Hepatocyte (in vitro differentiated cells): ENCODE data around the gene POLQ.

ENCODE experiments used
- EZH2 ChIP-seq: fragments of 200-600 bp; sonication (generic); IDR thresholded peaks from 2 replicates; pipeline ENCODE4 v1.6.1; 2016; ENCODE audit warnings: antibody characterized with exemption, mild to moderate bottlenecking, borderline replicate concordance
- TF ChIP-seq, protein P1 (sequence below): fragments of 200-600 bp; sonication (generic); IDR thresholded peaks from 2 replicates; pipeline ENCODE4 v1.5.1; 2016; ENCODE audit warnings: antibody characterized with exemption, mild to moderate bottlenecking; ENCODE audit not compliant: poor library complexity

DNA sequence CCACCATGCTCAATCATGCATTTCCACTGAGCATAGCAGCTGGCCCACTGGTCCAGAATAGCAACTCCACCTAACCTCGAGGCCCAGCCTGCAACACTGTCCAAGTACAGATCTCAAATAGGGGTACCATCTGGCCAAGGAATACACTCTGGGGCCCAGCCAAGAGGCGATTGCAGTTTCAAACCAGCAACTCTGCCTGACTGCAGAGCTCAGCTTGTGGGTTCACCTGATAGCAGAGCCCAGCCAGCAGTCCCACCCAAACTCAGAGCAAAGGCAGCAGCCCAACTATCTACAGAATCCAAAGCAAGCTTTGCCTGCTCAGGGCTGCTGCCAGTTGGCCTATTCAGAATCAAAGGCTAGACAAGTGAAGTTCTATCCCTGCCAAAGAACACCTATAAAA is 30.5 kb downstream of the POLQ start:
- TF ChIP-seq, protein P1, sequence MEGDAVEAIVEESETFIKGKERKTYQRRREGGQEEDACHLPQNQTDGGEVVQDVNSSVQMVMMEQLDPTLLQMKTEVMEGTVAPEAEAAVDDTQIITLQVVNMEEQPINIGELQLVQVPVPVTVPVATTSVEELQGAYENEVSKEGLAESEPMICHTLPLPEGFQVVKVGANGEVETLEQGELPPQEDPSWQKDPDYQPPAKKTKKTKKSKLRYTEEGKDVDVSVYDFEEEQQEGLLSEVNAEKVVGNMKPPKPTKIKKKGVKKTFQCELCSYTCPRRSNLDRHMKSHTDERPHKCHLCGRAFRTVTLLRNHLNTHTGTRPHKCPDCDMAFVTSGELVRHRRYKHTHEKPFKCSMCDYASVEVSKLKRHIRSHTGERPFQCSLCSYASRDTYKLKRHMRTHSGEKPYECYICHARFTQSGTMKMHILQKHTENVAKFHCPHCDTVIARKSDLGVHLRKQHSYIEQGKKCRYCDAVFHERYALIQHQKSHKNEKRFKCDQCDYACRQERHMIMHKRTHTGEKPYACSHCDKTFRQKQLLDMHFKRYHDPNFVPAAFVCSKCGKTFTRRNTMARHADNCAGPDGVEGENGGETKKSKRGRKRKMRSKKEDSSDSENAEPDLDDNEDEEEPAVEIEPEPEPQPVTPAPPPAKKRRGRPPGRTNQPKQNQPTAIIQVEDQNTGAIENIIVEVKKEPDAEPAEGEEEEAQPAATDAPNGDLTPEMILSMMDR, result no peak
- no peak for TF ChIP-seq EZH2
